Tibial nerve (tissue), 4 donors: Measurements from ENCODE around the gene TTC33.

Experiments
- EP300 ChIP-seq, 2 donors: sonication (generic); formaldehyde crosslinking; IDR thresholded peaks; one replicate each; pipeline ENCODE4 v1.6.1; 2017; ENCODE audit warnings: antibody characterized with exemption in 2 of 2, mild to moderate bottlenecking in 1 of 2
- POLR2A ChIP-seq, 2 donors: fragments of 450-650 bp; IDR thresholded peaks; one replicate each; pipeline ENCODE4 v1.6.1; 2017; ENCODE audit warnings: antibody characterized with exemption in 2 of 2, mild to moderate bottlenecking in 2 of 2, moderate library complexity in 2 of 2
- TF ChIP-seq, protein P1 (sequence below), 5 experiments: fragments of 200-600 bp in 3 of 5; fragments of 450-650 bp in 2 of 5; sonication (generic) in 3 of 5; IDR thresholded peaks; one replicate each; pipeline ENCODE4 v1.5.1; 2016 to 2019; ENCODE audit warnings: antibody characterized with exemption in 5 of 5, mild to moderate bottlenecking in 3 of 5, moderate library complexity in 2 of 5

DNA sequence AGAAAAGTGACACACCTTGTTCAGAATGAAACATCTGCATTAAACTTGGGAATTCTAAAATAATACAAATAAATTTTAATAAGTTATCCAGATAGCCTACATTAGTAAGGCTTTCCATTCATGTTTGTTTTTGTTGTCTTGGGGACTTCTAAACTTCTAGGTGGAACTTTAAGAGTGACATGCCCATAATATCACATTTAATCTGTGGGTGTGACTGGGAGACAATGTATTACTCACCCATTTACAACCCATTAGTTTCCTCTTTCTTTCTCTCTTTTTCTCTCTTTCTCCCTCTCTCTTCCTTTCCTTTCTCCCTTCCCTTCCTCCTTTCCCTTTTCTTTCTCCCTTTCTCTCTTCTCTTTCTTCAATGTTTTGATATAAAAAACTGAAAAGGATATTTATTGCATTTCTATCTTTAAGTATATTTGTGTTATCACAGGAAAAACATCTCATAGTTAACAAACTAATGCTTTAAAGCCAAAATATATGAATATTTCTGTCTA lies 88.5 kb downstream of the TTC33 start:
- TF ChIP-seq POLR2A (IDR thresholded peaks at IDR 0.05) (no peak), EP300 (IDR thresholded peaks at IDR 0.05) (no peak)
- TF ChIP-seq, protein P1, sequence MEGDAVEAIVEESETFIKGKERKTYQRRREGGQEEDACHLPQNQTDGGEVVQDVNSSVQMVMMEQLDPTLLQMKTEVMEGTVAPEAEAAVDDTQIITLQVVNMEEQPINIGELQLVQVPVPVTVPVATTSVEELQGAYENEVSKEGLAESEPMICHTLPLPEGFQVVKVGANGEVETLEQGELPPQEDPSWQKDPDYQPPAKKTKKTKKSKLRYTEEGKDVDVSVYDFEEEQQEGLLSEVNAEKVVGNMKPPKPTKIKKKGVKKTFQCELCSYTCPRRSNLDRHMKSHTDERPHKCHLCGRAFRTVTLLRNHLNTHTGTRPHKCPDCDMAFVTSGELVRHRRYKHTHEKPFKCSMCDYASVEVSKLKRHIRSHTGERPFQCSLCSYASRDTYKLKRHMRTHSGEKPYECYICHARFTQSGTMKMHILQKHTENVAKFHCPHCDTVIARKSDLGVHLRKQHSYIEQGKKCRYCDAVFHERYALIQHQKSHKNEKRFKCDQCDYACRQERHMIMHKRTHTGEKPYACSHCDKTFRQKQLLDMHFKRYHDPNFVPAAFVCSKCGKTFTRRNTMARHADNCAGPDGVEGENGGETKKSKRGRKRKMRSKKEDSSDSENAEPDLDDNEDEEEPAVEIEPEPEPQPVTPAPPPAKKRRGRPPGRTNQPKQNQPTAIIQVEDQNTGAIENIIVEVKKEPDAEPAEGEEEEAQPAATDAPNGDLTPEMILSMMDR (IDR thresholded peaks at IDR 0.05): no peak
